Ovary (tissue), 9 donors: Measurements from ENCODE around the gene CELF4. TPM values are rescaled to one million over a fixed set of nuclear protein-coding genes. Genes with fewer than 3 reads are reported as not detected.
A peak's percentile ranks its signal among the peaks of the same experiment; 100 is the strongest.

Experiments
- DNase-seq, 5 donors: peaks; one replicate each; pipeline ENCODE4 v3.0.0-alpha.2; 2019 to 2020
- H3K27ac ChIP-seq, 2 donors: fragments of 200-600 bp; one replicate each; pipeline versions ENCODE4 v1.5.1 to v1.8.0; 2019 to 2022
- H3K27me3 ChIP-seq: fragments of 200-600 bp; one replicate; pipeline ENCODE4 v1.8.0; 2022
- H3K36me3 ChIP-seq: fragments of 200-600 bp; sonication (generic); one replicate; pipeline ENCODE4 v1.5.1; 2019
- H3K4me1 ChIP-seq: one replicate; pipeline ENCODE4 v1.8.1; 2013; ENCODE audit warnings: mild to moderate bottlenecking, moderate library complexity; ENCODE audit not compliant: insufficient read depth
- H3K4me3 ChIP-seq: fragments of 200-600 bp; sonication (generic); one replicate; pipeline ENCODE4 v1.5.1; 2017
- H3K9me3 ChIP-seq, 2 donors: fragments of 200-600 bp in 1 of 2; sonication (generic) in 1 of 2; one replicate each; pipeline versions ENCODE4 v1.5.1 to v1.8.1; 2013 to 2019; ENCODE audit warnings: mild to moderate bottlenecking in 1 of 2, moderate library complexity in 1 of 2
- CTCF ChIP-seq, 3 donors: fragments of 450-650 bp in 2 of 3; fragments of 200-600 bp in 1 of 3; IDR thresholded peaks; one replicate each; pipeline versions ENCODE4 v1.5.1 to v1.8.0; 2016 to 2022; ENCODE audit warnings: antibody characterized with exemption in 3 of 3, mild to moderate bottlenecking in 1 of 3
- EP300 ChIP-seq: sonication (generic); formaldehyde crosslinking; IDR thresholded peaks from one replicate; pipeline ENCODE4 v1.6.1; 2017; ENCODE audit warnings: antibody characterized with exemption
- POLR2A ChIP-seq: fragments of 450-650 bp; IDR thresholded peaks from one replicate; pipeline ENCODE4 v1.6.1; 2017; ENCODE audit warnings: antibody characterized with exemption, mild to moderate bottlenecking, moderate library complexity
- WGBS, 3 donors: extraction: QIAGEN DNeasy Blood & Tissue Kit in 1 of 3; methylation state at CpG; one replicate each; pipeline versions ENCODE4 v1.1.5 to v1.1.7; 2013 to 2017; 5-methylcytosine and 5-hydroxymethylcytosine counted together
- intact Hi-C, 4 donors: fragments of 100-400 bp; cut with DNase I; formaldehyde crosslinking; loops; one replicate each; pipeline versions ENCODE4 v1.11.0 to v1.15.1; 2022 to 2023
- polyA plus RNA-seq, 2 donors: library from polyadenylated mRNA; stranded (reverse); fragments of 200-250 nt in 1 of 2; fragments of 350-450 nt in 1 of 2; fragmentation: Illumina TruSeq in 1 of 2; extraction: RNeasy Lipid Tissue Mini Kit (QIAGEN cat#74804) in 1 of 2; gene quantifications; one replicate each; pipeline ENCODE4 v1.2.3, GENCODE V29; 2013 to 2014
- total RNA-seq, 7 donors: library from RNA; depleted of rRNA in 2 of 7; stranded (reverse); fragments of >200 nt in 2 of 7; fragmentation: NEBNext Ultra II Directional in 3 of 7; extraction: Animal tissue kit (Norgen Biotek cat#: 25700) in 3 of 7; gene quantifications; one replicate each; pipeline versions ENCODE4 v1.1.0 to v1.2.4, GENCODE V29; 2016 to 2023
- donor health status: DM: no; HTN: no; CAD: no; lungs with moderate emphysema.
- donor health status: DM: no; HTN: no; CAD: no.
- donor health status: Bipolar disorder and iron deficiency.
- donor health status: DM: yes; HTN: yes; CAD: no.
- donor health status: DM: no; HTN: no; CAD: no.
- donor health status: DM: yes; HTN: yes; CAD: no.

Gene CELF4
- total and polyA plus RNA-seq, 9 donors: 0.15 to 1.6 (median 1.1) TPM; not detected in 1

- 69 to 82% (median 71%) methylated on average over 4 of the region's 4 CpGs for WGBS, 3 donors
- H3K9me3 ChIP-seq: no peaks in the 10 kb centered on the region
- H3K4me3 ChIP-seq: no peak overlapping the region
- intact Hi-C loops: no loop called here
- no peaks in the 10 kb centered on the region for H3K4me1 ChIP-seq
- no peak for DNase-seq
- no peaks in the 10 kb centered on the region for H3K36me3 ChIP-seq
- no peaks in the 10 kb centered on the region for H3K27me3 ChIP-seq
- H3K27ac ChIP-seq: no peak overlapping the region
- no peak for TF ChIP-seq EP300
- no peak for TF ChIP-seq POLR2A
- no peak for TF ChIP-seq CTCF (IDR thresholded peaks at IDR 0.05)
Measured at GRCh38 chr18:37502601-37503000, 63.0 kb downstream of the CELF4 start.

DNA sequence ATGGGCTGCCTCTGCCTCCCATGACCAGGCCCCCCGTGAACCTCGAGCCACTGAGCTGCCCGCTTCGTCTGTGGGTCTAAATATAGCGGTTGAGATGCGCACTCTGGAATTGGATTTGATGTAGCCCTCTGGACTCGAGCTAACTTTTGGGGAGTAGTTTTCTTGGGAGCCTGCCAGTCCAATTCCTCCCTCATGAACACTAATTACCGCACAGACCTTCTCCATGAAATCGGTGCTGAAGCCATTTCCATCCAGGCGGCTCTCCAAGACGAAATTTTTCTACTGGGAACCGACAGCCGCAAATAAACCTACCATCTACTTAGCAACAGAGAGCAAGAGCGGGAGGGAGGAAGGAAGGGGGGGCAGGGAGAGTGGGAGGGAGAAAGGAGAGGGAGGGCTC, 63.6 kb downstream of the CELF4 start:
- no peaks in the 10 kb centered on the region for H3K27me3 ChIP-seq
- 13 to 16% (median 13%) methylated on average over 14 of the region's 14 CpGs for WGBS, 3 donors
- H3K27ac ChIP-seq: no peak overlapping the region
- TF ChIP-seq EP300 (no peak), POLR2A (no peak)
- no peak overlapping the region for H3K4me3 ChIP-seq
- H3K36me3 ChIP-seq: no peaks in the 10 kb centered on the region
- intact Hi-C loops: no loop called here
- no peaks in the 10 kb centered on the region for H3K9me3 ChIP-seq
- H3K4me1 ChIP-seq: no peaks in the 10 kb centered on the region
- DNase-seq: peak in 3 of 5 donors; percentile 30 to 36 (median 31)

DNA sequence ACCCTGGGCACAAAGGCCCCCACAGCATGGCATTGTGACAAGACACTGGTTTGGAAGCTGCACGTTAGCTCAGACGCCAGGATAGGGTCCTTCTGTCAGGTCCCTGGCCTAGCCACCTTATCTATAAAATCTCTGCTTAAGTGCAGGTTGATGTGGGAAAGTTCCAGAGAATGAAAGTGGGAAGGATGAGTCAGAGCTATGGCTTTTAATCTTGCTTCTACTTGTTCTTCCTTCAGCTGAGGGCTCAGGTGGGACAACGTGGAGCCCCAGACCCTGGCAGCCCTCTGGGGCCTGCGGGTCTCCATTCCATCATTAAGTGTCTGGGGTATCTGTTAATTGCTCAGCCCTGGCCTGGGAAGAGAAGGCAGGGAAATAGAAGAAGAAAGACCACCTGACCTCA, 64.5 kb downstream of the CELF4 start:
- H3K4me3 ChIP-seq: no peak overlapping the region
- no peaks in the 10 kb centered on the region for H3K9me3 ChIP-seq
- no peaks in the 10 kb centered on the region for H3K4me1 ChIP-seq
- TF ChIP-seq EP300: no peak
- TF ChIP-seq POLR2A: no peak
- TF ChIP-seq CTCF (IDR thresholded peaks at IDR 0.05): no peak
- no peak overlapping the region for H3K27ac ChIP-seq
- H3K27me3 ChIP-seq: no peaks in the 10 kb centered on the region
- WGBS, 3 donors: 87 to 89% (median 88%) methylated on average over 4 of the region's 4 CpGs
- H3K36me3 ChIP-seq: no peaks in the 10 kb centered on the region
- DNase-seq: no peak
- intact Hi-C loops: no loop called here

DNA sequence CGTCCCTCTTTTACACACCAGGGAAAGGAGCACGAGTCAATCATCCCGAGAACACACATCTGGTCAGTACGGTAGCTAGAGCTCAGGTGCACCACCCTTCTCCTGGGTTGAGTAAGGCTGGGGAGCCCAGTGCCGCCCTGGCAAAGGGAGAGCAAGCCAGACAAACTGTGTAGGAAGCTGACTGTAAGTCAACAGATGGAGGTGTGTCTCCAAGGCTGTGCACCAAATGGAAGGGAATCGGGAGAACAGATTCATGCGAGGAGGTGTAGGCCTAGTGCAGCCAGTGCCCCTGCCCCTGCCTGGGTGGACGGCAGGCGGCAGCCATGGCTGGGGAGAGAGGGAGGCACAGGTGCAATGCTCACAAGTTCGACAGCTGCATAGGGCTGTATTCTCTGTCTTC, 65.7 kb downstream of the CELF4 start:
- no peaks in the 10 kb centered on the region for H3K4me1 ChIP-seq
- intact Hi-C loops: no loop called here
- no peak for DNase-seq
- no peaks in the 10 kb centered on the region for H3K9me3 ChIP-seq
- TF ChIP-seq CTCF (IDR thresholded peaks at IDR 0.05): no peak
- TF ChIP-seq EP300: no peak
- no peak for TF ChIP-seq POLR2A
- H3K36me3 ChIP-seq: no peaks in the 10 kb centered on the region
- no peak overlapping the region for H3K27ac ChIP-seq
- H3K27me3 ChIP-seq: no peaks in the 10 kb centered on the region
- WGBS, 3 donors: 89 to 92% (median 89%) methylated on average over 10 of the region's 10 CpGs
- no peak overlapping the region for H3K4me3 ChIP-seq

DNA sequence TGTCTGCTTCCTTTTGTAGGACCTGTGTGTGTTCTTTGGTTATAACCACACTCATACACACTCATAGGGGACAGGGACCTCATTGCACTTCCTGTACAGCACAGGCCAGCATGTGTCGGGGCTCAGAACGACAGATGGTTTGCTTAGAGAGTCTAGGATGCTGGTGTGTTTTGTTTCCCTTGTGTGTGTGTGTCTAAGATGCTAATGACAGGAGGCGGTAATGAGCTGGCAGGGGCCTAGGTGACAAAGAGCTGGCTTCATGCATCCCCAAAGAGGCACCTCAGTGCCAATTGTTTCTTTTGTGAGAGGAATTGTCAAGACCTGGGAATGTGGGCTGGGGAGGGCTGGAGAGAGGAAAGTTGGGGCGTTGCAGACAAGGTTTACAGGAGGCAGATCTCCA, 66.6 kb downstream of the CELF4 start:
- TF ChIP-seq POLR2A: no peak
- TF ChIP-seq EP300: no peak
- TF ChIP-seq CTCF (IDR thresholded peaks at IDR 0.05): no peak
- no peaks in the 10 kb centered on the region for H3K9me3 ChIP-seq
- no peak for DNase-seq
- intact Hi-C loops: no loop called here
- no peaks in the 10 kb centered on the region for H3K4me1 ChIP-seq
- no peak overlapping the region for H3K4me3 ChIP-seq
- no peak overlapping the region for H3K27ac ChIP-seq
- no peaks in the 10 kb centered on the region for H3K36me3 ChIP-seq
- H3K27me3 ChIP-seq: no peaks in the 10 kb centered on the region
- WGBS, 3 donors: 73 to 90% (median 82%) methylated on average over 4 of the region's 4 CpGs
